Esophagus (tissue), 2 donors: ENCODE results near the gene ABHD12B. TPM values are rescaled to one million over a fixed set of nuclear protein-coding genes. Genes with fewer than 3 reads are reported as not detected.

ENCODE experiments used
- H3K27ac ChIP-seq, 2 donors: one replicate each; pipeline ENCODE4 v1.5.1; 2013; ENCODE audit warnings: low read depth in 2 of 2, mild to moderate bottlenecking in 2 of 2, inconsistent platforms in 1 of 2, low read length in 1 of 2, moderate library complexity in 1 of 2
- H3K27me3 ChIP-seq, 2 donors: one replicate each; pipeline ENCODE4 v1.6.1; 2013; ENCODE audit warnings: low read length in 2 of 2, control low read depth in 1 of 2, mild to moderate bottlenecking in 1 of 2; ENCODE audit not compliant: insufficient read depth in 2 of 2, control insufficient read depth in 1 of 2
- H3K36me3 ChIP-seq, 2 donors: one replicate each; pipeline ENCODE4 v1.6.1; 2013; ENCODE audit warnings: low read length in 1 of 2; ENCODE audit not compliant: control insufficient read depth in 2 of 2, insufficient read depth in 2 of 2
- H3K4me1 ChIP-seq, 2 donors: one replicate each; pipeline ENCODE4 v1.6.1; 2013; ENCODE audit warnings: low read length in 1 of 2; ENCODE audit not compliant: control insufficient read depth in 2 of 2, insufficient read depth in 2 of 2
- H3K4me3 ChIP-seq, 2 donors: one replicate each; pipeline ENCODE4 v1.5.1; 2013; ENCODE audit warnings: low read length in 2 of 2, mild to moderate bottlenecking in 2 of 2, low read depth in 1 of 2, moderate library complexity in 1 of 2
- H3K9me3 ChIP-seq, 2 donors: one replicate each; pipeline ENCODE4 v1.6.1; 2013; ENCODE audit warnings: mild to moderate bottlenecking in 2 of 2, low read depth in 1 of 2, low read length in 1 of 2, moderate library complexity in 1 of 2; ENCODE audit not compliant: control insufficient read depth in 2 of 2, insufficient read depth in 1 of 2
- WGBS, 2 donors: extraction: QIAGEN DNeasy Blood & Tissue Kit; methylation state at CpG; one replicate each; pipeline ENCODE4 v1.1.7; 2013; 5-methylcytosine and 5-hydroxymethylcytosine counted together
- polyA plus RNA-seq, 2 donors: library from polyadenylated mRNA; stranded (reverse); fragments of 200-250 nt; gene quantifications; one replicate each; pipeline ENCODE4 v1.2.3, GENCODE V29; 2013
- donor health status: healthy with polysubstance abuse.
- donor health status: Bipolar disorder and iron deficiency.

ABHD12B gene
- polyA plus RNA-seq, 2 donors = 0.36 to 0.45 TPM

GRCh38 chr14:50837850-50838470, 33.9 kb upstream of the ABHD12B start:
- Histone ChIP-seq H3K27me3 (no peaks in the 10 kb centered on the region), H3K4me3 (no peak overlapping the region), H3K9me3 (no peaks in the 10 kb centered on the region), H3K4me1 (peaks cover 0 to 2% of the 10 kb centered on the region in 2 donors), H3K36me3 (no peaks in the 10 kb centered on the region), H3K27ac (no peak overlapping the region)
- 91% methylated on average over 2 of the region's 2 CpGs for WGBS, 2 donors

DNA sequence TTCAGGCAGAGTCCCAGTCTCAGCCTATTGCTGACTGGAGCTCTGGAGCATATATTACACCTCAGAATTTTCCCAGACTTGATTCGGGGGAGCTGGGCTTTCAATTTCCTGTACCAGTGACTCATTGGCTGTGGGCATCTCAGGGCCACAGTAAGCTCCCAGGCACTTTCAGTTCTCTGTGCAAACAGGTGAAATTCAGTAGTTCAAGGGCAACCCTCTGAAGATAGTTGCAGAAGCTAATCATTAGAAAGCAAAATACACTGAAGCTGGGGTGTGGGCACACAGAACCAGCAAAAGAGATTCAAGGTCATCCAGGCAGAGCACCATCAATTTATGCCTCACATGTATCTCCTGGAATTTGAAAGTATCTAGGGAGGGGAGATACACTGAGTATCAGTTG, 32.8 kb upstream of the ABHD12B start:
- Histone ChIP-seq H3K36me3 (no peaks in the 10 kb centered on the region), H3K4me3 (no peak overlapping the region), H3K27me3 (no peaks in the 10 kb centered on the region), H3K27ac (no peak overlapping the region), H3K9me3 (no peaks in the 10 kb centered on the region), H3K4me1 (peaks cover 0 to 2% of the 10 kb centered on the region in 2 donors)
- 14 to 25% methylated on average over 1 of the region's 1 CpG for WGBS, 2 donors

DNA sequence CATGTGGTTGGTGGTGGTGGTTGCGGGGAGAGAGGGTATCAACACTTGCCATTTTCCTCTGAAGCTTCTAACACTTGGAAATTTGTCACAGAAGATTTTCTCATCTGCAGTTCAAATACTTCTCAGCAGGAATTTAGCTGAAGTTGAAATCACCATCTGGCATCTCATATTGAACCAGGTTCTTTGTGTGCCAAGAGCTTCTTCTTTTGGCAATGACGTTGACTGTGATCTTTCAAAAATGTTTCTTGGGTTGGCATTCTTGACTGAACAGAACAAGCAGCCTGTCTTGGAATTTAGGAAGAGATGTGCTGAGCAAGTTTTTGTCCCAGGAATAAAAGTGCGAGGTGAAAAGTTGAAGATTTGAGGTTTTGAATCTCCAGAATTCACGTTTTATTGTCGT, 32.2 kb upstream of the ABHD12B start:
- Histone ChIP-seq H3K4me3 (no peak overlapping the region), H3K36me3 (no peaks in the 10 kb centered on the region), H3K9me3 (no peaks in the 10 kb centered on the region), H3K4me1 (peaks cover 0 to 2% of the 10 kb centered on the region in 2 donors), H3K27me3 (no peaks in the 10 kb centered on the region), H3K27ac (no peak overlapping the region)
- 86 to 89% methylated on average over 5 of the region's 5 CpGs for WGBS, 2 donors

DNA sequence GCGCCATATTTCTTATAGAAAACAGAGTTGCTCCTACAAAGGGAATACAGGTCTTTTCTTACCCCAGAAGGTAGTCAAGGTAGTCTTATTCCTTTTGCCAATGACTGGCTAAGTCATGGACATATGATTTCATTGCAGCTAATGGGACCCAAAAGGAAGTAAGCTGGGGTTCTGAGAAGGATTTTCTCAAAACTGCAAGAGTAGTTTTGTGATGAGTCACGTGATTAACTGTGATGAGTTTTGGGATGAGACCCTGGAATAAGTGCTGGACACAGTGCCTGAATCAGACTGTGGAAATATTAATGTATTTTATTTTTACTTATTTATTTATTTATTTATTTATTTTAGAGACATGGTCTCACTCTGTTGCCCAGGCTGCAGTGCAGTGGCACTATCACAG, 27.5 kb upstream of the ABHD12B start:
- WGBS, 2 donors = 95 to 98% methylated on average over 2 of the region's 2 CpGs
- no peaks in the 10 kb centered on the region for H3K36me3 ChIP-seq
- no peaks in the 10 kb centered on the region for H3K9me3 ChIP-seq
- H3K4me3 ChIP-seq = no peak overlapping the region
- no peaks in the 10 kb centered on the region for H3K4me1 ChIP-seq
- H3K27me3 ChIP-seq = no peaks in the 10 kb centered on the region
- H3K27ac ChIP-seq = no peak overlapping the region

GRCh38 chr14:50845166-50845565, 26.7 kb upstream of the ABHD12B start:
- Histone ChIP-seq H3K36me3 (no peaks in the 10 kb centered on the region), H3K9me3 (no peaks in the 10 kb centered on the region), H3K4me1 (no peaks in the 10 kb centered on the region), H3K4me3 (no peak overlapping the region), H3K27ac (no peak overlapping the region), H3K27me3 (no peaks in the 10 kb centered on the region)
- 82 to 86% methylated on average over 3 of the region's 3 CpGs for WGBS, 2 donors

- Histone ChIP-seq H3K27ac (no peak overlapping the region), H3K4me3 (no peak overlapping the region), H3K27me3 (no peaks in the 10 kb centered on the region), H3K9me3 (no peaks in the 10 kb centered on the region), H3K4me1 (no peaks in the 10 kb centered on the region), H3K36me3 (no peaks in the 10 kb centered on the region)
- 82 to 88% methylated on average over 8 of the region's 8 CpGs for WGBS, 2 donors
Measured at GRCh38 chr14:50846226-50846880, 25.5 kb upstream of the ABHD12B start.

DNA sequence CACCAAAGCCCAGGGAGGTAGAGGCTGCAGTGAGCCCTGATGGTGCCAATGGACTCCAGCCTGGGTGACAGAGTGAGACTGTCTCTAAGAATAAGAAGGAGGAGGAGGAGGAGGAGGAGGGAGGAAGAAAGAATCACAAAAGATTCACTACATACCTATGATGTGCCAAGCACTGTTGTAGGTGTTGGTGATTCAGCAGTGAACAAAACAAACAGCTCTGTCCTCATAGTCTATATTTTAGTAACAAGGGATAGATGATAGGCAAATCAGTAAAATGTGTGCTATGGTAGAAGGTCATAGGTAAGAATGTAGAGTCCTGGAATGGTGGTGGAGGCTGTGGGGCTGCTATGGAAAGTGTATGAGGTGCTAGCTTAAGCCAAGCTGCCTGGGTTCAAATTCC, 18.0 kb upstream of the ABHD12B start:
- H3K4me3 ChIP-seq = no peak overlapping the region
- H3K9me3 ChIP-seq = no peaks in the 10 kb centered on the region
- H3K27me3 ChIP-seq = no peaks in the 10 kb centered on the region
- H3K27ac ChIP-seq = no peak overlapping the region
- peaks cover 0 to 2% of the 10 kb centered on the region in 2 donors for H3K4me1 ChIP-seq
- no peaks in the 10 kb centered on the region for H3K36me3 ChIP-seq

GRCh38 chr14:50854521-50854920, 17.3 kb upstream of the ABHD12B start:
- no peak overlapping the region for H3K4me3 ChIP-seq
- H3K4me1 ChIP-seq = peaks cover 2% of the 10 kb centered on the region in 2 donors
- no peaks in the 10 kb centered on the region for H3K36me3 ChIP-seq
- H3K27me3 ChIP-seq = no peaks in the 10 kb centered on the region
- no peak overlapping the region for H3K27ac ChIP-seq
- 84 to 91% methylated on average over 5 of the region's 5 CpGs for WGBS, 2 donors
- no peaks in the 10 kb centered on the region for H3K9me3 ChIP-seq

GRCh38 chr14:50855558-50855957, 16.3 kb upstream of the ABHD12B start:
- H3K9me3 ChIP-seq = no peaks in the 10 kb centered on the region
- no peak overlapping the region for H3K27ac ChIP-seq
- WGBS, 2 donors = 64 to 70% methylated on average over 1 of the region's 1 CpG
- no peaks in the 10 kb centered on the region for H3K36me3 ChIP-seq
- peaks cover 2 to 4% of the 10 kb centered on the region in 2 donors for H3K4me1 ChIP-seq
- H3K27me3 ChIP-seq = no peaks in the 10 kb centered on the region
- no peak overlapping the region for H3K4me3 ChIP-seq

GRCh38 chr14:50856660-50857059, 15.2 kb upstream of the ABHD12B start:
- no peaks in the 10 kb centered on the region for H3K9me3 ChIP-seq
- H3K36me3 ChIP-seq = no peaks in the 10 kb centered on the region
- H3K4me3 ChIP-seq = no peak overlapping the region
- peaks cover 2 to 4% of the 10 kb centered on the region in 2 donors for H3K4me1 ChIP-seq
- no peaks in the 10 kb centered on the region for H3K27me3 ChIP-seq
- 81% methylated on average over 5 of the region's 5 CpGs for WGBS, 2 donors
- H3K27ac ChIP-seq = no peak overlapping the region
